Measurements from ENCODE around the gene PRPF31. TPM values are rescaled to one million over a fixed set of nuclear protein-coding genes. Genes with fewer than 3 reads are reported as not detected.
"Not testable (repeated sequence)": the region's sequence is repeated elsewhere in the genome, so short reads cannot be mapped to it uniquely, and the experiment has no call there.

PRPF31 gene, protein sequence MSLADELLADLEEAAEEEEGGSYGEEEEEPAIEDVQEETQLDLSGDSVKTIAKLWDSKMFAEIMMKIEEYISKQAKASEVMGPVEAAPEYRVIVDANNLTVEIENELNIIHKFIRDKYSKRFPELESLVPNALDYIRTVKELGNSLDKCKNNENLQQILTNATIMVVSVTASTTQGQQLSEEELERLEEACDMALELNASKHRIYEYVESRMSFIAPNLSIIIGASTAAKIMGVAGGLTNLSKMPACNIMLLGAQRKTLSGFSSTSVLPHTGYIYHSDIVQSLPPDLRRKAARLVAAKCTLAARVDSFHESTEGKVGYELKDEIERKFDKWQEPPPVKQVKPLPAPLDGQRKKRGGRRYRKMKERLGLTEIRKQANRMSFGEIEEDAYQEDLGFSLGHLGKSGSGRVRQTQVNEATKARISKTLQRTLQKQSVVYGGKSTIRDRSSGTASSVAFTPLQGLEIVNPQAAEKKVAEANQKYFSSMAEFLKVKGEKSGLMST
- total RNA-seq = 110 and 115 TPM in 2 replicates

GRCh38 chr19:54115109-54116063 is at the start of gene PRPF31, which contains the start of gene TFPT:
PRPF31 (plus strand) TSS chr19:54115754; CDS start chr19:54118279, 2,525 bp downstream.
TFPT (minus strand) TSS chr19:54115657; CDS start chr19:54115269, 388 bp downstream.
- H3K9me3 Mint-ChIP-seq = no peaks in the 10 kb centered on the region
- peaks cover 36% of the 10 kb centered on the region for H3K36me3 Mint-ChIP-seq (ENCODE audit: low read depth)
- H3K4me1 Mint-ChIP-seq = peaks cover 24% of the 10 kb centered on the region
- peak within 1 kb of the TSS; percentile 87 for H3K27ac Mint-ChIP-seq
- H3K27me3 Mint-ChIP-seq = peaks cover 2% of the 10 kb centered on the region
- peak; percentile 99 for DNase-seq
- intact Hi-C loops (cut with micrococcal nuclease) = loop anchor here (1.0 kb wide), 3 partner anchors 13 to 44 kb away; partner anchors contain the start of genes CNOT3, LENG1 and NDUFA3
- H3K4me3 Mint-ChIP-seq = peak within 1 kb of the TSS; percentile 89

- Mint-ChIP-seq H3K27me3 (no peaks in the 10 kb centered on the region), H3K36me3 (ENCODE audit: low read depth) (no peaks in the 10 kb centered on the region), H3K9me3 (no peaks in the 10 kb centered on the region), H3K27ac (no peak overlapping the region), H3K4me3 (no peak overlapping the region), H3K4me1 (no peaks in the 10 kb centered on the region)
- intact Hi-C loops (cut with micrococcal nuclease) = no loop called here
- no peak for DNase-seq
Measured at GRCh38 chr19:54069470-54069869, 46.1 kb upstream of the PRPF31 start.

GRCh38 chr19:54073829-54074228 is 41.7 kb upstream of the PRPF31 start:
- no peaks in the 10 kb centered on the region for H3K27me3 Mint-ChIP-seq
- H3K4me3 Mint-ChIP-seq = no peak overlapping the region
- no peaks in the 10 kb centered on the region for H3K36me3 Mint-ChIP-seq (ENCODE audit: low read depth)
- no peaks in the 10 kb centered on the region for H3K9me3 Mint-ChIP-seq
- H3K27ac Mint-ChIP-seq = no peak overlapping the region
- no peak for DNase-seq
- no peaks in the 10 kb centered on the region for H3K4me1 Mint-ChIP-seq
- intact Hi-C loops (cut with micrococcal nuclease) = no loop called here

DNA sequence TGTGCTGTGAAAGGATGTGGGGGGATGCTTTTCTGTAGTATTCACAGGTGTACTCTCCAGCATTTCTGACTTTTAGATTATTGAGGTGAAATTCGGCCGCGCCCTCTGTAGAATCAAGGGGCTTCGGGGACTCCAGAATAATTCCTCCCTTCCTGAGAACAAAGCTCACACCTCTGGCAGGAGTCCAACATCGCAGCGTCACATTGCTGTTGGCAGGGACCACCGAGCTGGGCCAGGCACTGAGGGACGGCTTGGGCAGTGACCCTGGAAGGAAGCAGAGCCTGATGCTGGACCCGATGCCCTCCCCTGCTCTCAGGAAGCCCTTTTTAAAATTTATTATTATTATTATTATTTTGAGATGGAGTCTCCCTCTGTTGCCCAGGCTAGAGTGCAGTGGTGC is 40.7 kb upstream of the PRPF31 start:
- no peaks in the 10 kb centered on the region for H3K4me1 Mint-ChIP-seq
- H3K27me3 Mint-ChIP-seq = no peaks in the 10 kb centered on the region
- no peak overlapping the region for H3K27ac Mint-ChIP-seq
- no peak overlapping the region for H3K4me3 Mint-ChIP-seq
- no peaks in the 10 kb centered on the region for H3K9me3 Mint-ChIP-seq
- intact Hi-C loops (cut with micrococcal nuclease) = no loop called here
- H3K36me3 Mint-ChIP-seq (ENCODE audit: low read depth) = no peaks in the 10 kb centered on the region
- DNase-seq = no peak

GRCh38 chr19:54077334-54077733 is 38.2 kb upstream of the PRPF31 start:
- Mint-ChIP-seq H3K9me3 (no peaks in the 10 kb centered on the region), H3K4me1 (no peaks in the 10 kb centered on the region), H3K36me3 (ENCODE audit: low read depth) (no peaks in the 10 kb centered on the region), H3K27me3 (no peaks in the 10 kb centered on the region), H3K27ac (no peak overlapping the region), H3K4me3 (no peak overlapping the region)
- intact Hi-C loops (cut with micrococcal nuclease) = no loop called here
- DNase-seq = no peak

GRCh38 chr19:54081032-54081431 is 34.5 kb upstream of the PRPF31 start, which contains the start of gene TARM1:
TARM1 (minus strand) TSS chr19:54081365; CDS start chr19:54081340, 25 bp downstream.
- H3K27me3 Mint-ChIP-seq = no peaks in the 10 kb centered on the region
- H3K4me1 Mint-ChIP-seq = no peaks in the 10 kb centered on the region
- intact Hi-C loops (cut with micrococcal nuclease) = no loop called here
- no peaks in the 10 kb centered on the region for H3K36me3 Mint-ChIP-seq (ENCODE audit: low read depth)
- peaks cover 11% of the 10 kb centered on the region for H3K9me3 Mint-ChIP-seq
- H3K4me3 Mint-ChIP-seq = no peak within 1 kb of the TSS
- DNase-seq = no peak
- H3K27ac Mint-ChIP-seq = no peak within 1 kb of the TSS

DNA sequence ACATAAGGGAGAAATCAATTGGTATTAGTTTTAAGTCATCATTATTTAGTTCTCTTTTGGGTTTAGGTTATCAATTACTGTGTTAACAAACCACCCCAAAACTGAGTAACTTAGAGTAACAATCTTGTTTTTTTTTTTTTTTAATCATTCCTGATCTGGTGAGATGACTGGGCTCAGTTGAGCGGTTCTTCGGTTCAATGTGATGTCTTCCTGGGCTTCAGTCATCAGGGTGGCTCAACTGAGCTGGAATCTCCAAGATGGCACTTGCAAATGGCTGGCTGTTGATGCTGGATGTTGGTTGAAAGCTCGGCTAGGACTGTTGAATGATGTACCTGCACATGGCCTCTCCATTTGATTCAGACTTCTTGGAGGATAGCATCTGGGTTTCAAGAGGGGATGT is 31.1 kb upstream of the PRPF31 start:
- no peak overlapping the region for H3K4me3 Mint-ChIP-seq
- intact Hi-C loops (cut with micrococcal nuclease) = no loop called here
- no peaks in the 10 kb centered on the region for H3K4me1 Mint-ChIP-seq
- no peak for DNase-seq
- peaks cover 11% of the 10 kb centered on the region for H3K9me3 Mint-ChIP-seq
- H3K27ac Mint-ChIP-seq = no peak overlapping the region
- no peaks in the 10 kb centered on the region for H3K36me3 Mint-ChIP-seq (ENCODE audit: low read depth)
- H3K27me3 Mint-ChIP-seq = peaks cover 2% of the 10 kb centered on the region

GRCh38 chr19:54094426-54095000 is 21.0 kb upstream of the PRPF31 start:
- intact Hi-C loops (cut with micrococcal nuclease) = no loop called here
- Mint-ChIP-seq H3K9me3 (no peaks in the 10 kb centered on the region), H3K27me3 (peaks cover 21% of the 10 kb centered on the region), H3K27ac (no peak overlapping the region), H3K4me3 (peak overlapping the region; percentile 30), H3K36me3 (ENCODE audit: low read depth) (peaks cover 2% of the 10 kb centered on the region), H3K4me1 (peaks cover 11% of the 10 kb centered on the region)
- no peak for DNase-seq

- Mint-ChIP-seq H3K36me3 (ENCODE audit: low read depth) (peaks cover 2% of the 10 kb centered on the region), H3K4me3 (peak overlapping the region; percentile 86), H3K27me3 (peaks cover 21% of the 10 kb centered on the region), H3K4me1 (peaks cover 11% of the 10 kb centered on the region), H3K27ac (no peak overlapping the region), H3K9me3 (no peaks in the 10 kb centered on the region)
- intact Hi-C loops (cut with micrococcal nuclease) = no loop called here
- DNase-seq = peak; percentile 48
Measured at GRCh38 chr19:54095136-54095858, 20.3 kb upstream of the PRPF31 start.

DNA sequence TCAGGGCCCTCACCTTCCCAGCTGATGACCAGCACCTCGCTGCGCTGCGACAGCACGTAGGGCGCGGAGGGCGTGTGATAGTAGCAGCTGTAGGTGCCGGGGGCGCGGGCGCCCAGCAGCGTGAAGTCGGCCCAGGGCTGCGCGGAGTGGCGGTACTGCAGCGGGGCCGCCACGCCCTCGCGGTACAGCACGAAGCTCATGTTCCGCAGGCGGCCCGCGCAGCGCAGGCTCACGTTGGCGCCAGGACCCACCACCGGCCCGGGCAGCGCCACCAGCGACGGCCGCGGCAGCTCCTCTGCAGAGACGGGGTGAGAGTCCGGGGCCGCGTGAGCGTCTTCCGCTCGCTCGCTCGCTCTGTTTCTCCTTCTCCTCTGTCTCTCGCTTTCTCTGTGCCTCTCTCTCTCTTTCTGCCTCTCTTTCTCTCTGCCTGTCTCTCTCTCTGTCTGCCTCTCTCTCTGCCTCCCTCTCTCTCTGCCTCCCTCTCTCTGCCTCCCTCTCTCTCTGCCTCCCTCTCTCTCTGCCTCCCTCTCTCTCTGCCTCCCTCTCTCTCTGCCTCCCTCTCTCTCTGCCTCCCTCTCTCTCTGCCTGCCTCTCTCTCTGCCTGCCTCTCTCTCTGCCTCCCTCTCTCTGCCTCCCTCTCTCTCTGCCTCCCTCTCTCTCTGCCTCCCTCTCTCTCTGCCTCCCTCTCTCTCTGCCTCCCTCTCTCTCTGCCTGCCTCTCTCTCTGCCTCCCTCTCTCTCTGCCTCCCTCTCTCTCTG is 19.5 kb upstream of the PRPF31 start:
- Mint-ChIP-seq H3K4me1 (peaks cover 12% of the 10 kb centered on the region), H3K4me3 (peak overlapping the region; percentile 86), H3K27ac (peak overlapping the region; percentile 79), H3K27me3 (peaks cover 21% of the 10 kb centered on the region)
- intact Hi-C loops (cut with micrococcal nuclease); H3K36me3 Mint-ChIP-seq (ENCODE audit: low read depth); H3K9me3 Mint-ChIP-seq: not testable (repeated sequence)
- peak; percentile 84 for DNase-seq

GRCh38 chr19:54096617-54097106 is 18.9 kb upstream of the PRPF31 start:
- no peaks in the 10 kb centered on the region for H3K9me3 Mint-ChIP-seq
- H3K4me1 Mint-ChIP-seq = peaks cover 15% of the 10 kb centered on the region
- peaks cover 2% of the 10 kb centered on the region for H3K36me3 Mint-ChIP-seq (ENCODE audit: low read depth)
- H3K4me3 Mint-ChIP-seq = peak overlapping the region; percentile 86
- intact Hi-C loops (cut with micrococcal nuclease) = no loop called here
- peak; percentile 69 for DNase-seq
- H3K27me3 Mint-ChIP-seq = peaks cover 21% of the 10 kb centered on the region
- peak overlapping the region; percentile 79 for H3K27ac Mint-ChIP-seq

GRCh38 chr19:54099190-54099902 is 16.2 kb upstream of the PRPF31 start:
- DNase-seq = peak; percentile 54
- no peak overlapping the region for H3K27ac Mint-ChIP-seq
- peaks cover 20% of the 10 kb centered on the region for H3K4me1 Mint-ChIP-seq
- intact Hi-C loops (cut with micrococcal nuclease) = no loop called here
- no peaks in the 10 kb centered on the region for H3K9me3 Mint-ChIP-seq
- H3K27me3 Mint-ChIP-seq = peaks cover 15% of the 10 kb centered on the region
- no peak overlapping the region for H3K4me3 Mint-ChIP-seq
- H3K36me3 Mint-ChIP-seq (ENCODE audit: low read depth) = peaks cover 7% of the 10 kb centered on the region

Data from activated CD4-positive, alpha-beta T cell treated with anti-CD3 and anti-CD28 coated beads, Interleukin-2, amount 10 ng/mL, durations not matched to agents 24 days and 14 days (primary cell).